Neural crest cell (in vitro differentiated cells): Measurements from ENCODE around the gene FLNA. TPM values are rescaled to one million over a fixed set of nuclear protein-coding genes. Genes with fewer than 3 reads are reported as not detected.
"Not testable (repeated sequence)": the region's sequence is repeated elsewhere in the genome, so short reads cannot be mapped to it uniquely, and the experiment has no call there.

Source experiments
- DNase-seq: peaks from one replicate; pipeline ENCODE4 v3.0.0; 2021; ENCODE audit warnings: low read depth, mixed read lengths, low spot score
- H3K27ac Mint-ChIP-seq: one replicate; pipeline ENCODE4 v1.8.0; 2021; ENCODE audit warnings: mild to moderate bottlenecking, mixed read lengths; ENCODE audit not compliant: unreplicated experiment
- H3K27me3 Mint-ChIP-seq: 2 replicates; pipeline ENCODE4 v1.8.0; 2021; ENCODE audit warnings: low read depth, mild to moderate bottlenecking, mixed read lengths
- H3K36me3 Mint-ChIP-seq: 2 replicates; pipeline ENCODE4 v1.8.0; 2021; ENCODE audit warnings: low read depth, mild to moderate bottlenecking, mixed read lengths
- H3K4me1 Mint-ChIP-seq: 2 replicates; pipeline ENCODE4 v1.8.0; 2021; ENCODE audit warnings: mixed read lengths
- H3K4me3 Mint-ChIP-seq: one replicate; pipeline ENCODE4 v1.8.0; 2021; ENCODE audit warnings: mild to moderate bottlenecking, mixed read lengths
- H3K9me3 Mint-ChIP-seq: 2 replicates; pipeline ENCODE4 v1.8.0; 2021; ENCODE audit warnings: mixed read lengths
- total RNA-seq: library from RNA; stranded (reverse); gene quantifications from 2 replicates; pipeline ENCODE4 v1.2.1, GENCODE V29; 2021
- TF ChIP-seq, protein P1 (sequence below): fragments of 200-600 bp; sonication (generic); conservative IDR thresholded peaks from 2 replicates; pipeline ENCODE4 v1.5.0; 2021; ENCODE audit warnings: antibody characterized with exemption, mild to moderate bottlenecking

The FLNA gene
- total RNA-seq, 1 donor from 2014 or later: 809 TPM

DNA sequence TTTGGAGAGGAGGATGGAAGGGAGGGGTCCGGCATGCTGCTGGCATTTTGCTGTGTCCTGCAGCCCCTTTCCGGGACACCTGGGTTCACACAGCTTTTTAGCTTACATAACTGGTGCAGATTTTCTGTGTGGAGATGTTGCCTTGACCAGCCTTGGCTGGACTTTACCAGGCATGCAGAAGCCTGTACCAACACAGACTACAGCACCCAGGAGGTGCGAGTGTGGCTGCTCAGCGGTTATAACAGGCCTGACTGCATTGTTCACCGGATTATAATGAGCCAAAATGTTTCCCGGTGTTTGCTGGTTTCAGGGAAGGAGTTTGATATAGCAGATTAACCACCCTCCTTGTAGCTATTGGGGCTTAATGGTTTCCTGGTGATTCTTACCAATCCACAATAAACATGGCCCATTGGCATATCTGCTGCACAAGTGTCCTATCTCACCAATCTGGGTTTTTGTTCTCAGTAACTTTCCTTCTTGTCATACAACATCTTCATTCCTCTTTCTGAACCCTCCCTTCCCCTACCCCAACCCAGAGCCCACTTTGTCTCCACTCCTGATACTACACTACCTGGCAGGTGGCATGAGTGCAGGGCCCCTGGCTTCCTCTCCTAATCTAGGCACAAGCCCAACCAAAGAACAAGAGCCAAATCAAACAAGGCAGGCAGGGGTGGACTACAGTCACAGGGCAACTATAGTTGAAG lies 27.6 kb upstream of the FLNA start:
- TF ChIP-seq, protein P1, sequence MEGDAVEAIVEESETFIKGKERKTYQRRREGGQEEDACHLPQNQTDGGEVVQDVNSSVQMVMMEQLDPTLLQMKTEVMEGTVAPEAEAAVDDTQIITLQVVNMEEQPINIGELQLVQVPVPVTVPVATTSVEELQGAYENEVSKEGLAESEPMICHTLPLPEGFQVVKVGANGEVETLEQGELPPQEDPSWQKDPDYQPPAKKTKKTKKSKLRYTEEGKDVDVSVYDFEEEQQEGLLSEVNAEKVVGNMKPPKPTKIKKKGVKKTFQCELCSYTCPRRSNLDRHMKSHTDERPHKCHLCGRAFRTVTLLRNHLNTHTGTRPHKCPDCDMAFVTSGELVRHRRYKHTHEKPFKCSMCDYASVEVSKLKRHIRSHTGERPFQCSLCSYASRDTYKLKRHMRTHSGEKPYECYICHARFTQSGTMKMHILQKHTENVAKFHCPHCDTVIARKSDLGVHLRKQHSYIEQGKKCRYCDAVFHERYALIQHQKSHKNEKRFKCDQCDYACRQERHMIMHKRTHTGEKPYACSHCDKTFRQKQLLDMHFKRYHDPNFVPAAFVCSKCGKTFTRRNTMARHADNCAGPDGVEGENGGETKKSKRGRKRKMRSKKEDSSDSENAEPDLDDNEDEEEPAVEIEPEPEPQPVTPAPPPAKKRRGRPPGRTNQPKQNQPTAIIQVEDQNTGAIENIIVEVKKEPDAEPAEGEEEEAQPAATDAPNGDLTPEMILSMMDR: no peak

DNA sequence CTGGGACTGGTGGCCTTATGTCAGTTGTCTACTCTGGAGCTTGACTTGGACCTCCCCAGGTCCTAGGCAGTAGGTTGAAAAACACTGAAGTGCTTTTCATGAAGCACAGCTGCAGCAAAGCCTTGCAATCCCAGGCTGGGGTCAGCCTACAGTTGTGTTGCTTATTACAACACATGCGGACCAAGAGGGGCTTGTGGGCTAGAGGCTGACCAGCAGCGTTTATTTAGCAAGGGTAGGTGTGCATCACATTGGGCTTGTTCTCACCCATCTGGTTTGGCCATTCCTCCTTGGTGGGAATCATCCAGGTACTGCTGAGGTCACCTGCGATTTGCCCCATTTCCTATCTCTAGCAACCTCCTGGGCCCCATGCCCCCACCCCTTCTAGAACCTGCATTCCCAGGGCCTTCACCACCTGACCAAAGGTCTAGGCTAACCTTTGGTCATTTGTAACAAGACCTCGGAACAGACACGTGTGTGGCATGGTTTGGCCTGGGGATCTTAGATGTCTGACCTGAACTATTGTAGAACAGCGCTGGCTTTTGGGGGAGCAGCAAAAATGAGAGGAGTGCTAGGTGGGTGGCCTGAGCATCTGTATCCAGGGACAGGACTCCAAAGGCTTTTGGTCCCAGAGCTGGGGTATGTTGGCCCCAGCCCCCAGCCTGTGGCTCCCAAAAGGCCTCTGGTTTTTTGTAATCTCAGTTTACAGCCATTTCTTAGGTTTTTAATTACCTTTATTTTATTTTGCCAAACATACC lies 26.8 kb upstream of the FLNA start:
- H3K27ac Mint-ChIP-seq: peak overlapping the region; percentile 62
- peaks cover 23% of the 10 kb centered on the region for H3K36me3 Mint-ChIP-seq
- TF ChIP-seq, protein P1: no peak
- peaks cover 23% of the 10 kb centered on the region for H3K27me3 Mint-ChIP-seq
- peaks cover 6% of the 10 kb centered on the region for H3K9me3 Mint-ChIP-seq
- peak overlapping the region; percentile 96 for H3K4me3 Mint-ChIP-seq
- DNase-seq: no peak
- peaks cover 19% of the 10 kb centered on the region for H3K4me1 Mint-ChIP-seq

More for the DNA sequence above, 27.6 kb upstream of the FLNA start:
- peaks cover 23% of the 10 kb centered on the region for H3K36me3 Mint-ChIP-seq
- no peak overlapping the region for H3K27ac Mint-ChIP-seq
- H3K9me3 Mint-ChIP-seq: peaks cover 6% of the 10 kb centered on the region
- DNase-seq: no peak
- H3K4me3 Mint-ChIP-seq: peak overlapping the region; percentile 96
- peaks cover 23% of the 10 kb centered on the region for H3K27me3 Mint-ChIP-seq
- H3K4me1 Mint-ChIP-seq: peaks cover 19% of the 10 kb centered on the region

DNA sequence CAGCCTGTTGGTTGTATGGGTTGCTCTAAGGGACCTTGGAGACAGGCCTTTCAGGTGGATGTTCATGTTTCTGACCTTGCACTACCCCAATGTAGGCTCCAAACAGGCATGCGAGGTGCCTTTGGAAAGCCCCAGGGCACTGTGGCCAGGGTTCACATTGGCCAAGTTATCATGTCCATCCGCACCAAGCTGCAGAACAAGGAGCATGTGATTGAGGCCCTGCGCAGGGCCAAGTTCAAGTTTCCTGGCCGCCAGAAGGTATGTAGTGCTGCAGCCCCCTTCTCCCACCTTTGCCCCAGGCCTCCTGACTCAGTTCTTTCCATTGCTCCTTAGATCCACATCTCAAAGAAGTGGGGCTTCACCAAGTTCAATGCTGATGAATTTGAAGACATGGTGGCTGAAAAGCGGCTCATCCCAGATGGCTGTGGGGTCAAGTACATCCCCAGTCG lies 26.0 kb upstream of the FLNA start:
- Mint-ChIP-seq H3K4me1 (peaks cover 19% of the 10 kb centered on the region), H3K36me3 (peaks cover 23% of the 10 kb centered on the region), H3K4me3 (peak overlapping the region; percentile 96), H3K27me3 (peaks cover 23% of the 10 kb centered on the region)
- H3K9me3 Mint-ChIP-seq, H3K27ac Mint-ChIP-seq, DNase-seq: not testable (repeated sequence)

DNA sequence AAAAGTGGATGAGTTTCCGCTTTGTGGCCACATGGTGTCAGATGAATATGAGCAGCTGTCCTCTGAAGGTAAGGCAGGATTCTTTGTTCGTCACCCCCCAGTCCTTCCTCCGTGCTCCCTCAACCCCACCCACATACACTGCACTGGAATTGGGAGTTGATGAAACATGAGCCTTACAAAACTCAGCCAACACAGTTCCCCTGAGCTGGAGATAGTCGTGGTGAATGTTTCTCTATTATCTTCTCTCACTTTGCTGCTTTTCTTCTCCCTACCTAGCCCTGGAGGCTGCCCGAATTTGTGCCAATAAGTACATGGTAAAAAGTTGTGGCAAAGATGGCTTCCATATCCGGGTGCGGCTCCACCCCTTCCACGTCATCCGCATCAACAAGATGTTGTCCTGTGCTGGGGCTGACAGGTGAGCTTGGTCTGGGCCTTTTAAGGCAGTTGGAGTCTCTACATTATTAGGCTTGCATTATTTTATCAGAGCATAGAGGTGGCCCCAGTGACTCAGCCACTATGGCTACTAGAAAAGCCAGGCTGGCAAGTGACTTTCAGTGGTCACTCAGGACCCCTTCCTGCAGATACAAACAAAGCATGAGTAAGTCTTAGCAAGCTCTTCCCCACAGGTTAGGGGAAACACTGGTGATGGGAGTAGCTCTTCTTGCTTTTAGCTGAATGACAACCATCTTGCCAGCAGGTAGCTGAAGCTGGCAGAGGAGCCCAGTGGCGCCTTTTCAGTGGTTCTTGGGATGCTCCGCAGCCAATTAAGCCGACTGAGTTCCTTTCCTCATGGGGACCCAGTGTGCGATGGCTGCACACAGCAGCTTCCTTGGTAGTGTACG lies 25.3 kb upstream of the FLNA start:
- Mint-ChIP-seq H3K36me3 (peaks cover 23% of the 10 kb centered on the region), H3K4me3 (peak overlapping the region; percentile 96), H3K9me3 (peaks cover 6% of the 10 kb centered on the region), H3K27ac (peak overlapping the region; percentile 30), H3K27me3 (peaks cover 23% of the 10 kb centered on the region), H3K4me1 (peaks cover 19% of the 10 kb centered on the region)
- no peak for DNase-seq
- TF ChIP-seq, protein P1: no peak

DNA sequence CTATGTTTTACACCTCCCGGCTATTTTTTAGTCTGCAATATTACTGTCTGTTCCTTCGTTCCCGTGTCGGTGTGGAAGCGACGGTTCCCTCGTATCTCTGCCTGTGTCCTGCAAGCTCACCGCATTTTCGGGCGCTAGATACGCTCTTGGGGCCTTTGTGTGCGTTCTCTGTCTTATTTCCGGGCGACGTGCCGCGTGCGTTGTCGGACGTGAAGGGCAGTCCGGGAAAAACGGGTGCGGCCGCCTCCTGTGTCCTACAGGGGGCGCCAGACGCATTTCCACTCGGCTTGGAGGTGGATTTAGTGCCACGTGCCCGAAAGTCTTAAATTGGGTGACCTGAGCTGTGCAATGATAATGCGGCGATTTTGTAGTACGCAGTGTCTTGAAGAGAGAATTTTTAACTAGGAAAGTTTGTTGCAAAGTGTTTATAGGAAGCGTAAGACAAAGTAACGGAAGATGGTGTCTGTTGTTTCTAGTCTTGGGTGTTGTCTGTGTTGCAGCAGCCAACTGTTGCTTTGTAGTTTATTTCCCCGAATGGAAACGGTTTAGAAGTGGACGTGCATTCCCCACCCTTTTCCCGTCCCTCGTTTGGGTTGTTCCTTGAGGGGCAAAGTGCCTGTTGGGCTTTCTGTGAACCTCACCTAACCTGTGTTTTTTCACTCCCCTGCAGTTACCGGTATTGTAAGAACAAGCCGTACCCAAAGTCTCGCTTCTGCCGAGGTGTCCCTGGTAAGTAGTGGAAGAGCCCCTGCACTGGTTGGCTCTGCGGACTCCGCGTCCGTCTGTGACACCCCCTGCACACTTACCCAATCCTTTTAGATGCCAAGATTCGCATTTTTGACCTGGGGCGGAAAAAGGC lies 24.5 kb upstream of the FLNA start:
- peak; percentile 74 for DNase-seq
- peaks cover 23% of the 10 kb centered on the region for H3K36me3 Mint-ChIP-seq
- peak overlapping the region; percentile 100 for H3K27ac Mint-ChIP-seq
- TF ChIP-seq, protein P1: peak; percentile 81
- peaks cover 23% of the 10 kb centered on the region for H3K27me3 Mint-ChIP-seq
- peaks cover 19% of the 10 kb centered on the region for H3K4me1 Mint-ChIP-seq
- H3K9me3 Mint-ChIP-seq: peaks cover 5% of the 10 kb centered on the region
- peak overlapping the region; percentile 96 for H3K4me3 Mint-ChIP-seq
